BE2C (cell line): ENCODE data around the gene MPRIP.

Experiments
- DNase-seq: peaks from one replicate; pipeline ENCODE4 v3.0.0-alpha.2; 2020
- H3K27me3 ChIP-seq: fragments of 250-450 bp; sonication (Bioruptor Pico); 2 replicates; pipeline ENCODE4 v1.5.1; 2020; ENCODE audit warnings: mild to moderate bottlenecking
- H3K36me3 ChIP-seq: fragments of 250-450 bp; sonication (Bioruptor Pico); 2 replicates; pipeline ENCODE4 v1.5.1; 2020; ENCODE audit warnings: mild to moderate bottlenecking
- H3K4me1 ChIP-seq: fragments of 250-450 bp; sonication (Bioruptor Pico); 2 replicates; pipeline ENCODE4 v1.5.1; 2020
- H3K4me3 ChIP-seq: 2 replicates; pipeline ENCODE4 v1.5.1; 2011; ENCODE audit warnings: low read depth, low read length
- H3K9me3 ChIP-seq: fragments of 250-450 bp; sonication (Bioruptor Pico); 2 replicates; pipeline ENCODE4 v1.5.1; 2020
- TF ChIP-seq, protein P1 (sequence below): IDR thresholded peaks from 2 replicates; pipeline ENCODE4 v1.5.1; 2012; ENCODE audit warnings: mild to moderate bottlenecking, low read depth, low read length

MPRIP gene

DNA sequence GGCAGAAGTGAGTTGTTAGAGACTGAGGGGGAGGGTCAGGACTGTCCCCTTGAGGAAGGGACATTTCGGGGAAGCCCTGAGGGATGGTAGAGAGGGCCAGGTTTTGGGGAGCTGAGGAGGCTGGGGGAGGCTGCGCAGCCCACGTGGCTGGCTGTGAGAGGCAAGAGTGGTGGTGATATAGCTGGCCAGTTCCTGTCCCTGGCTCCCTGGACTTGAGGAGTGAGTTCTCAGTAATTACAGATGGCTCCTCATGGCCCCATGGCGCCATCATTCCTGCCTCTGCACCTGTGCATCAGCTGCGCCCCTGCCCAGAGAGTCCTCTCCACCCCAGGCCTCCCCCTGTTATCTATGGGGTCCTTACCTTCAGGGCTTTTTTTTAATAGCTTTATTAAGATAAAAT lies 30.3 kb downstream of the MPRIP start:
- no peak overlapping the region for H3K4me3 ChIP-seq
- no peaks in the 10 kb centered on the region for H3K27me3 ChIP-seq
- peaks cover 13% of the 10 kb centered on the region for H3K4me1 ChIP-seq
- no peaks in the 10 kb centered on the region for H3K9me3 ChIP-seq
- TF ChIP-seq, protein P1, sequence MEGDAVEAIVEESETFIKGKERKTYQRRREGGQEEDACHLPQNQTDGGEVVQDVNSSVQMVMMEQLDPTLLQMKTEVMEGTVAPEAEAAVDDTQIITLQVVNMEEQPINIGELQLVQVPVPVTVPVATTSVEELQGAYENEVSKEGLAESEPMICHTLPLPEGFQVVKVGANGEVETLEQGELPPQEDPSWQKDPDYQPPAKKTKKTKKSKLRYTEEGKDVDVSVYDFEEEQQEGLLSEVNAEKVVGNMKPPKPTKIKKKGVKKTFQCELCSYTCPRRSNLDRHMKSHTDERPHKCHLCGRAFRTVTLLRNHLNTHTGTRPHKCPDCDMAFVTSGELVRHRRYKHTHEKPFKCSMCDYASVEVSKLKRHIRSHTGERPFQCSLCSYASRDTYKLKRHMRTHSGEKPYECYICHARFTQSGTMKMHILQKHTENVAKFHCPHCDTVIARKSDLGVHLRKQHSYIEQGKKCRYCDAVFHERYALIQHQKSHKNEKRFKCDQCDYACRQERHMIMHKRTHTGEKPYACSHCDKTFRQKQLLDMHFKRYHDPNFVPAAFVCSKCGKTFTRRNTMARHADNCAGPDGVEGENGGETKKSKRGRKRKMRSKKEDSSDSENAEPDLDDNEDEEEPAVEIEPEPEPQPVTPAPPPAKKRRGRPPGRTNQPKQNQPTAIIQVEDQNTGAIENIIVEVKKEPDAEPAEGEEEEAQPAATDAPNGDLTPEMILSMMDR: no peak
- H3K36me3 ChIP-seq: no peaks in the 10 kb centered on the region
- no peak for DNase-seq

DNA sequence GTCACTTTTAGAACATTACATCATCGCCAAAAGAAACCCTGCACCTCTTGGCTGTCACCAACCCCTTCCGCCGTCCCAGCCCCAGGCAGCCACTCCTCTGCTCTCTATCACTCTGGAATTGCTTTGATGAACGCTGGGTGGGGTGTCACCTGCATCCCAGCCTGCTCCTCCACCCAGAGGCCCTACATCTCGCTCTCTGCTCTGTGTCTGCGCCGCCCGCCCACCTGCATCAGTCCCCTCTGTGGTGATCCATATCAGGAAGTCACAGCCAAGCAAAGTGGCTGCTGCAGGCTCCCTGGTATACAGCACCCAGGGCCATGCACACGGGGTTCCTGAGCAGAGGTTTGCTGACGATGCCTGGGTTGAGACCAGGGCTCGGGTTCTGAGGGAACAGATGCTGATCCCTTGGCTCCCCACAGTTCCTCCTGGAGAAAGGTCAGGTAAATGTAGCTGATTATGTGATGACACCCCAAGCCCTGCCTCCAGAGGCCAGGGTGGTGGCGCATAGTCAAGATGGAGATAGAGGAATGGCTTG lies 30.8 kb downstream of the MPRIP start:
- peak; percentile 31 for DNase-seq
- Histone ChIP-seq H3K9me3 (no peaks in the 10 kb centered on the region), H3K27me3 (no peaks in the 10 kb centered on the region), H3K4me1 (peaks cover 13% of the 10 kb centered on the region), H3K36me3 (peaks cover 3% of the 10 kb centered on the region; the same call in 1 of the 2 replicates), H3K4me3 (no peak overlapping the region)
- TF ChIP-seq, protein P1: no peak

DNA sequence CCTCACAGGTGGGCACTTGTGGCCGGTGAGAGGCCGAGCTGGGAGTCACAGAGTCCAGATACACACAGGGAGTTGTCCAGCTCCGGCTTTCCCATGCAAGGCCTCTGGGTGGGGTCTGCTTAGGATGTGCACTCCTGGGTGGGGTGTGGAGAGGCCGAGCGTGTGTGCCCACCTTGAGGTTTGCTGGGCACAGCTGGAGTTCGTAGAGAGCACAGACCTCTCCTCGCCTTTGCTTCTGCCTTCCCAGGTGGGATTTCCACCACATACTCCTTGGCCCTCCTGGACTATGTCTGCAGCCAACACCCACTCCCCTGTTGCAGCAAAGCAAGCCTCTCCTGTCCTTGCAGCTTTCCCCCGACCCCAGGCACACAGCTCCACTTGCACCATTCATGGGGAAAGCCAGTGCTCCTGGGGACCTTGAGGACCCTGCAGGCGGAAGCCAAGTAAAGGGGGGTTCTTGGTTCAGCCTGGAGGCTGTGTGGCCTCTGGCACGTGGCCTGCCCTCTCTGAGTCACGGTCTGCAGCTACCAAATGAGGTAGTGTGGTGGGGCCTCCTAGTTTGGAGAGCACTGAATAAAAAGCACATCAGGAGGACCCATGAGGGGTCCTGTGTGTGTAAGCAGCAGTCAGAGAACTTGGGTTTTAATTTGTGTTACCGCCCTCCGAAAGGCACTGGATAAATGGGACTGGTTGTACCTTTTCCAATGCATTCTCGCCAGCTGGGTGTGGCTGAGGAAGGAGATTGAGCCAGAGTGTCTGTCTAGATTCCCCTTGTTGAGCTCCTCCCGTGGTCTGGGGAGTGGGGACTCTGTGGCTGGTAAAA lies 31.5 kb downstream of the MPRIP start:
- Histone ChIP-seq H3K27me3 (no peaks in the 10 kb centered on the region), H3K4me3 (no peak overlapping the region), H3K4me1 (peaks cover 13% of the 10 kb centered on the region), H3K36me3 (peaks cover 3% of the 10 kb centered on the region; the same call in 1 of the 2 replicates), H3K9me3 (no peaks in the 10 kb centered on the region)
- no peak for DNase-seq
- TF ChIP-seq, protein P1: no peak

DNA sequence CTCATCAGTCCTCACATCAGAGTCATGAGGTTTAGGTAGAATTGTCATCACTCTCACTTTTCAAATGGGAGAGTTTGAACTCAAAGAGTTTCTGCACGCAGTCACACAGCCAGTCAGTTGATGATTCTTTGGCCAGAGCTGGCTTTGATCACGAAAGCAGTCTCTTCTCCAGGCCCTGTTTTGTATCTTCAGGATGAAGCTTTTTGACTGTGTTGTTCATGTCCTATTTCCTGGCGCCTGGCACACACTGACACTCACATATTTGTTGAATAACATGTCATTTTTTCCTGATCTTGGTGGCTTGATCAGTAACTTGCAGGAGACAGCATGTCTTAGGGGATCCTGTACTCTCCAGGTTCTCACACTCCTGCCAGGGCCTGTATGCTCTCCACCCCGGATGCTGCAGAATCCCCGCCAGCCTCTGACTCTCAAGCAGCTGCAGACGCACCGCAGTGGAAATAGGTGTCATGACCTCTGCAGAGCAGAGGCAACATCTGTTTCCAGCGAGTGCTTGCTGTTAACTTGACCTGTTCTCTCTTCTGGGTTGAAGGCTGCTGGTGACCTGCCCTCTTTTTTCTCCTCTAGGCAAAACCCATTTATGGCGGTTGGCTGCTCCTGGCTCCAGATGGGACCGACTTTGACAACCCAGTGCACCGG lies 33.0 kb downstream of the MPRIP start:
- peak; percentile 63 for DNase-seq
- peaks cover 3% of the 10 kb centered on the region; the same call in 1 of the 2 replicates for H3K36me3 ChIP-seq

DNA sequence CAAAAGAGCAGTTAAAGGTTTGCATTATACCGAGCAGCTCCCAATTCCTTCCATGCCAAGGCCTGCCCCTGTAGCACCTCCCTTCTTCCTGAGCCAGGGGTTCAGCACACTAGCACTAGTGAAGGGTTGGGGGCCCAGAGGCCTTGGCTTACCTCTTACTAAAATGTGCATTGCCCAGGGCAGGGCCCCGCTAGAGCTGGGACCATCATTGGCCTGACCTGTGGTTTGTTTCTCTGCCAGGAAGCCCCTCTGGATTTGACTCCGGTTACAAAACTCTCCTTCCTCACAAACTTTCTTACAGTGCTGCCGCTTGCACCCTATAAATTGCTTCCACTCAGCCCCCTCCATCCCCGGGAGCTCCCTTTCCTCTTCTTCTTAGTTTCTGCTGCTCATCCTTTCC lies 33.8 kb downstream of the MPRIP start:
- H3K9me3 ChIP-seq: no peaks in the 10 kb centered on the region
- H3K27me3 ChIP-seq: no peaks in the 10 kb centered on the region
- peaks cover 3% of the 10 kb centered on the region; the same call in 1 of the 2 replicates for H3K36me3 ChIP-seq
- TF ChIP-seq, protein P1: no peak
- H3K4me3 ChIP-seq: no peak overlapping the region
- H3K4me1 ChIP-seq: peaks cover 13% of the 10 kb centered on the region
- DNase-seq: no peak

More for the DNA sequence above, 33.0 kb downstream of the MPRIP start:
- Histone ChIP-seq H3K4me1 (peaks cover 13% of the 10 kb centered on the region), H3K9me3 (no peaks in the 10 kb centered on the region), H3K4me3 (no peak overlapping the region), H3K27me3 (no peaks in the 10 kb centered on the region)
- TF ChIP-seq, protein P1: no peak
